ENCODE data around the gene SLC17A1.

DNA sequence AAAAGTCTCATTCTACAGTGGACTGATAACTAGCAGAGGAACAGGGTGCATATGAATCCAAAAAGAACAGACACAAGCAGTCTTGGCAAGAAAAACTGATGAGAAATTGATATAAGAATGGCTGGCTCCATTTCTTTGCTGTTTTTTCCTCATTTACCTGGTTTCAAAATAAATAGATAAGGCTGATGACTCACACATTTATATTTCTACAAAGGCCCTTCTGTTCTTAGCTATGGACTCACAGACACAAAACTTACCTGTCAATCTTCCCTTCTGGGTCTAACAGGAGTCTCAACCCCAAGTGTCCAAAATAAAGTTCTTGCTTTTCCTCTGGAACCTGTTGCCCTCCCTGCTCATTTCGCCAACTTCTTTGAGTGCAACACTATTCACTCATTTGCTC, 76.4 kb downstream of the SLC17A1 start:
- TF ChIP-seq, protein P1, sequence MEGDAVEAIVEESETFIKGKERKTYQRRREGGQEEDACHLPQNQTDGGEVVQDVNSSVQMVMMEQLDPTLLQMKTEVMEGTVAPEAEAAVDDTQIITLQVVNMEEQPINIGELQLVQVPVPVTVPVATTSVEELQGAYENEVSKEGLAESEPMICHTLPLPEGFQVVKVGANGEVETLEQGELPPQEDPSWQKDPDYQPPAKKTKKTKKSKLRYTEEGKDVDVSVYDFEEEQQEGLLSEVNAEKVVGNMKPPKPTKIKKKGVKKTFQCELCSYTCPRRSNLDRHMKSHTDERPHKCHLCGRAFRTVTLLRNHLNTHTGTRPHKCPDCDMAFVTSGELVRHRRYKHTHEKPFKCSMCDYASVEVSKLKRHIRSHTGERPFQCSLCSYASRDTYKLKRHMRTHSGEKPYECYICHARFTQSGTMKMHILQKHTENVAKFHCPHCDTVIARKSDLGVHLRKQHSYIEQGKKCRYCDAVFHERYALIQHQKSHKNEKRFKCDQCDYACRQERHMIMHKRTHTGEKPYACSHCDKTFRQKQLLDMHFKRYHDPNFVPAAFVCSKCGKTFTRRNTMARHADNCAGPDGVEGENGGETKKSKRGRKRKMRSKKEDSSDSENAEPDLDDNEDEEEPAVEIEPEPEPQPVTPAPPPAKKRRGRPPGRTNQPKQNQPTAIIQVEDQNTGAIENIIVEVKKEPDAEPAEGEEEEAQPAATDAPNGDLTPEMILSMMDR (IDR thresholded peaks at IDR 0.05), result no peak
- no peak for TF ChIP-seq POLR2A (IDR thresholded peaks at IDR 0.05)

All from Peyer's patch (tissue), 4 donors.